Mucosa of descending colon (tissue), 3 donors: Measurements from ENCODE around the gene NT5DC2. TPM values are rescaled to one million over a fixed set of nuclear protein-coding genes. Genes with fewer than 3 reads are reported as not detected.
A peak's percentile ranks its signal among the peaks of the same experiment; 100 is the strongest.

Source experiments
- ATAC-seq: fragments of 200-7000 bp; cut with Tn5 transposase; one replicate; pipeline ENCODE4 v1.9.1; 2020; ENCODE audit warnings: mild to moderate bottlenecking, moderate library complexity
- DNase-seq, 3 donors: peaks; one replicate each; pipeline ENCODE4 v3.0.0-alpha.2; 2020
- H3K36me3 ChIP-seq: fragments of 200-600 bp; one replicate; pipeline ENCODE4 v1.8.0; 2021; ENCODE audit warnings: low read depth, mild to moderate bottlenecking
- H3K4me1 ChIP-seq: fragments of 200-600 bp; one replicate; pipeline ENCODE4 v1.8.0; 2021; ENCODE audit warnings: low read depth, mild to moderate bottlenecking
- H3K4me3 ChIP-seq: fragments of 200-600 bp; one replicate; pipeline ENCODE4 v1.8.0; 2021; ENCODE audit warnings: mild to moderate bottlenecking
- H3K9me3 ChIP-seq: fragments of 200-600 bp; one replicate; pipeline ENCODE4 v1.8.0; 2021; ENCODE audit warnings: mild to moderate bottlenecking
- intact Hi-C, 2 donors: fragments of 100-400 bp; cut with DNase I in 1 of 2; cut with micrococcal nuclease in 1 of 2; formaldehyde crosslinking; loops; one replicate each; pipeline versions ENCODE4 v1.11.0 to v1.11.1; 2022; cut with DNase I, micrococcal nuclease
- total RNA-seq, 3 donors: library from RNA; stranded (reverse); fragmentation: NEBNext Ultra II Directional in 2 of 3; extraction: Animal tissue kit (Norgen Biotek cat#: 25700) in 2 of 3; gene quantifications; one replicate each; pipeline versions ENCODE4 v1.2.1 to v1.2.4, GENCODE V29; 2021 to 2023
- TF ChIP-seq, protein P1 (sequence below): fragments of 200-600 bp; IDR thresholded peaks from one replicate; pipeline ENCODE4 v1.8.0; 2022; ENCODE audit warnings: antibody characterized with exemption, mild to moderate bottlenecking
- donor health status: DM: no; HTN: no; CAD: no; lungs with moderate emphysema.
- donor health status: DM: no; HTN: no; CAD: no.
- donor health status: DM: no; HTN: yes; CAD: no.

Gene NT5DC2
- total RNA-seq, 3 donors from 2014 or later = 5.7 to 20.2 (median 17.2) TPM

GRCh38 chr3:52503788-52504424, 29.8 kb downstream of the NT5DC2 start:
- TF ChIP-seq, protein P1, sequence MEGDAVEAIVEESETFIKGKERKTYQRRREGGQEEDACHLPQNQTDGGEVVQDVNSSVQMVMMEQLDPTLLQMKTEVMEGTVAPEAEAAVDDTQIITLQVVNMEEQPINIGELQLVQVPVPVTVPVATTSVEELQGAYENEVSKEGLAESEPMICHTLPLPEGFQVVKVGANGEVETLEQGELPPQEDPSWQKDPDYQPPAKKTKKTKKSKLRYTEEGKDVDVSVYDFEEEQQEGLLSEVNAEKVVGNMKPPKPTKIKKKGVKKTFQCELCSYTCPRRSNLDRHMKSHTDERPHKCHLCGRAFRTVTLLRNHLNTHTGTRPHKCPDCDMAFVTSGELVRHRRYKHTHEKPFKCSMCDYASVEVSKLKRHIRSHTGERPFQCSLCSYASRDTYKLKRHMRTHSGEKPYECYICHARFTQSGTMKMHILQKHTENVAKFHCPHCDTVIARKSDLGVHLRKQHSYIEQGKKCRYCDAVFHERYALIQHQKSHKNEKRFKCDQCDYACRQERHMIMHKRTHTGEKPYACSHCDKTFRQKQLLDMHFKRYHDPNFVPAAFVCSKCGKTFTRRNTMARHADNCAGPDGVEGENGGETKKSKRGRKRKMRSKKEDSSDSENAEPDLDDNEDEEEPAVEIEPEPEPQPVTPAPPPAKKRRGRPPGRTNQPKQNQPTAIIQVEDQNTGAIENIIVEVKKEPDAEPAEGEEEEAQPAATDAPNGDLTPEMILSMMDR = no peak
- ATAC-seq (no peak), DNase-seq (no peak)
- Histone ChIP-seq H3K9me3 (no peaks in the 10 kb centered on the region), H3K4me1 (no peaks in the 10 kb centered on the region), H3K4me3 (no peak overlapping the region), H3K36me3 (no peaks in the 10 kb centered on the region)
- intact Hi-C loops = no loop called here

- intact Hi-C loops = no loop called here
- ATAC-seq (no peak), DNase-seq (no peak)
- Histone ChIP-seq H3K4me3 (no peak overlapping the region), H3K9me3 (no peaks in the 10 kb centered on the region), H3K36me3 (no peaks in the 10 kb centered on the region), H3K4me1 (no peaks in the 10 kb centered on the region)
- TF ChIP-seq, protein P1 = no peak
These were observed 30.8 kb downstream of the NT5DC2 start for GRCh38 chr3:52502808-52503350.

- H3K4me1 ChIP-seq = no peaks in the 10 kb centered on the region
- no peaks in the 10 kb centered on the region for H3K36me3 ChIP-seq
- no peak overlapping the region for H3K4me3 ChIP-seq
- no peaks in the 10 kb centered on the region for H3K9me3 ChIP-seq
- ATAC-seq = no peak
- TF ChIP-seq, protein P1 = no peak
- intact Hi-C loops = no loop called here
- DNase-seq = no peak
These were observed 31.7 kb downstream of the NT5DC2 start for GRCh38 chr3:52502001-52502400.

- intact Hi-C loops = no loop called here
- ATAC-seq = no peak
These were observed 32.6 kb downstream of the NT5DC2 start for GRCh38 chr3:52501046-52501445.

DNA sequence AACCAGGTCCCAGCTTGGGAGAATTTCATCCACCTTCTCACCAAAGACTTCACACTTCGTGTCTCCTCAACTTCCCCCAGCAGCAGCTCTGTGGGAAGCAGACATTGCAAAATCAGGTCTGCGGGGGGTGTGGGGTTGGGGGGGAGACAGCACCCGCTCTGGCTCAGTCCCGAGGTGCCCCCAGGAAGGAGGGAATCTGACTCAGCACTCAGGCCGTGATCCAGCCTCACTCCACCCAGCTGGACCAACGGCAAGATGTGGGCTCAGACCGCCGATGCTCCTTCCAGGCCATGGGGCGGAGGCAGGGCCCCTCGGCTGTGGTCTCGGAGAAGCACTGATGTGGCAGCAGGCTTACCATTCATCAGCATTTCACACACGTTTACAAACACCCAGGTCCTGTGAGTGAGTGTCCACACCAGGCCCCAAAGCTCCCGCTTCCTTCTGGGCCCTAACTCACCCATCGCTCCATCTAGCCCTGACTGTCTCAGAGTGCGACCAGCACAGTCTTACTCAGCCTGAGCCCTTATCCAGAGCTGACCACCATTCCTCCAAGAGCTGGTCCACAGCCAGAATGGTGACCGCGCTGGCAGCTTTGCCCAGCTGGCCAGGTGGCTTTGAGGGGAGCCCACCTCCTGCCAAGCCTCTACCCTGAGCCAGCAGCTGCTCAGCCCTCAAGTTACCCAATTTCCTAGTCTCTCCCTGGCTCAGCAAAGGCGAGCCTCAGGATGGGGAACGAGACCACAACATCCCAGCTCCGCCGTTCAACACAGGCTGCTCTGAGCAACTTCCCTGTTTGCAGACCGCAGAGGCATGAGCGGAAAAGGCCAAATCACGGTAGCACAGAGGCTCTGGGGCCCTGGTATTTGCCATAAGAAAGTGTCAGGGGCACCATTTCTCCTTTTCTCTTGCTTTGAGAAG, 35.3 kb downstream of the NT5DC2 start:
- peak; percentile 45 for ATAC-seq
- no peaks in the 10 kb centered on the region for H3K9me3 ChIP-seq
- intact Hi-C loops = no loop called here
- H3K36me3 ChIP-seq = no peaks in the 10 kb centered on the region
- H3K4me1 ChIP-seq = no peaks in the 10 kb centered on the region
- TF ChIP-seq, protein P1 = no peak
- no peak overlapping the region for H3K4me3 ChIP-seq
- DNase-seq = peak; percentile 29 to 76 (median 38)

More at GRCh38 chr3:52501046-52501445, 32.6 kb downstream of the NT5DC2 start:
- TF ChIP-seq, protein P1 = no peak
- no peak overlapping the region for H3K4me3 ChIP-seq
- H3K9me3 ChIP-seq = no peaks in the 10 kb centered on the region
- no peaks in the 10 kb centered on the region for H3K4me1 ChIP-seq
- no peak for DNase-seq
- H3K36me3 ChIP-seq = no peaks in the 10 kb centered on the region
